Activated CD8-positive, alpha-beta memory T cell treated with anti-CD3 and anti-CD28 coated beads, Interleukin-2, amount 50 U/mL, for 24 hours (primary cell): Measurements from ENCODE around the gene HSPB8.

Source experiments
- DNase-seq: peaks from one replicate; pipeline ENCODE4 v3.0.0-alpha.2; 2020; ENCODE audit errors: extremely low read depth

HSPB8 gene

DNA sequence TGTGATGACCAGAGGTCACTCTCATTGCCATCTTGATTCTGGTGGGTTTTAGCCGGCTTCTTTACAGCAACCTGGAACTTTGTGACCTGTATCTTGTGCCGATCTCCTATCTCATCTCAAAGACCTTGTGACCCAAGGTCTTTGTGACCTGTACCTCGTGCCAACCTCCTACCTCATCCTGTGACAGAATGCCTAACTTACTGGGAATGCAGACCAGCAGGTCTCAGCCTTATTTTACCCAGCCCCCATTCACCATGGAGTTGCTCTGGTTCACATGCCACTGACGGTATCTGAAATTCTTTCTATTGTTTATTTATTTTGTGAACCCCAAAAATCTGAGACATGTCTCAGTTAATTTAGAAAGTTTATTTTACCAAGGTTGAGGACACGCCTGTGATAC, 7.4 kb upstream of the HSPB8 start:
- DNase-seq: no peak

DNA sequence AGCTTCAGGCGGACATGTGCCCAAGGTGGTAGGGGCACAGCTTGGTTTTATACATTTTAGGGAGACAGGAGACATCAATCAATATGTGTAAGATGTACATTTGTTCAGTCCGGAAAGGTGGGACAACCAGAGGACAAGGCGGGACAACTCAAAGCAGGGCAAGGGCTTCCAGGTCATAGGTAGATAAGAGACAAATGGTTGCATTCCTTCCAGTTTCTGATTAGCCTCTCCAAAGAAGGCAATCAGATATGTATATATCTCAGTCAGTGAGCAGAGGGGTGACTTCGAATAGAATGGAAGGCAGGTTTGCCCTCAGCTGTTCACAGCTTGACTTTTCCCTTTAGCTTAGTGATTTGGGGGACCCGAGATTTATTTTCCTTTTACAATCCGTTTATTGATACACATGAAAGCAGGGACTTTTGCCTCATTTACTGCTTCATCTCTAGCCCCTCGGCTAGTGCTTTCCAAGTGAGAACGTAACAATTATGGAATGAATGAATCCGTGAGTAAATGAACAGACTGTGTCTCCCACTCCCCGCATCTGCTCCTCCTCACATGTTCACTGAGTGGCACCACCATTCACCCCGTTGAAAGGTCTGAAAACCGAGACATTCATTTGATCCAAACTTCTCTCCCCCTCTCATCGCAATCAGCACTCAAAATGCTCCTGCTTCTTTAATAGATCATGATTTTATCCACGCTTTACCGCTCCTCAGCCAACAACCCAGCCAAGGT, 6.9 kb upstream of the HSPB8 start:
- DNase-seq: no peak

DNA sequence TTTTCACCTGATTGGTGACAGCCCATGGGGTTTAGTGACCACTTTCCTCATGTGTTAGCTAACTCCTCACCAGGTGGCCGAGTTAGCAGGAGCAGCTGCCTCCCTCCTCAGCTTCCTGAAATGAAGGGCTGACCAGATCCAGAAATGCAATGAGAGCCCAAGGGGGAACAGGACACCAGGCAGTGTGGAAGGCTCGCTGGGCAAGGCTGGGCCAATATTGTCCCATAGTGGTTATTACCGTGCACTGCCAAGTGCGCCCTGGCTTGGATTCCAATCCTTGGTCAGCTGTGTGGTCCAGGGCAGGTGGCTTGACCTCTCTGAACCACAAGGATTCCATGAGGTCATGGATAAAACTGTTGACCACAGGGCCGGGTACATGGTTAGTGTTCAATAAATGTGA, 3.6 kb upstream of the HSPB8 start:
- DNase-seq: no peak

DNA sequence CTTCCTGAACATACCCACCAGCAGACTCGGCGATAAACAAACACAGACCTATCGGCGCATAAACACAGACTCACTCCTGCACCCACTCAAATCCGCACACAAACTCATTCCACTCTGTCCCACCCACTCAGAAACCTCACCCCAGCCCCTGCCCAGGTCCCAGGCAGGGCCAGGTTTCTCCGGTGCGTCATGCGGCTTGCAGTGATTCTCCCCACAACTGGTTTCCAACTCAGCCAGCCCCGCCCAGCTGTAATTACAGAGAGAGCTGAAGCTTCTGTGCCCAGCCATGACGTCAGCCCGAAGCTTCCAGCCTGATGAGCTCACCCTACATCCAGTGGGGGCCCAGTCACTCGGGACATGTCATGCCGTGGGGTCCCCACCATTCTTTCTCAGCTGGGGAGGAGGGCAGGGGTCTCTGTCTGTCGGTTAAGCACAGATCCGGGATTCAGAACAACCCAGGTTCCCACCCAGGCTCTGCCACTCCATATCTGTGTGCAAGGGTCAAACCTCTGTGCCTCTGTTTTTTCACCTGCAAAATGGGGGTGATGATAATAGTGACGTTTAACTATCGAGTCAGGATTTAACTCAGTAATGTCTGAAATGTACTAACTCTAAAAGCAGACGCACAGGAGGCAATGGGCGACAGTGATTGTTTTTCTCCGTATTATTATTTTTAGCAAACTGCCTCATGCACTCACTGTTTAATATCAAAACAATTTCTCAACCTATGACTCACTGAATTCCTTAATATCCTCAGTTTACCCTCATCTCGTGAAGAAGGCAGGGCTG, 2.3 kb upstream of the HSPB8 start:
- DNase-seq: no peak

DNA sequence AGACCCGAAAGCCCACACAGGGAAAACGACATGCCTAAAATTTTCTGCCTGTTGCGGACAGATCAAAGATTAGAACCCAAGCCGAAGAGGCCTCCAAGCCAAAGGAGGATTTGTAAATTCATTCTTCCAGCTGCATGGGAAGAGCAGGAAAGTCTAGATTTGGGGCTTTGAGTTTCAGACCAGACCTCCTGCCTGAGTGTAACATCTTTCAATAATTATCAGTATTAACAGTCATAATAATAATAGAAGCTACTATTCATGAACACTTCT, 1.7 kb upstream of the HSPB8 start:
- no peak for DNase-seq

DNA sequence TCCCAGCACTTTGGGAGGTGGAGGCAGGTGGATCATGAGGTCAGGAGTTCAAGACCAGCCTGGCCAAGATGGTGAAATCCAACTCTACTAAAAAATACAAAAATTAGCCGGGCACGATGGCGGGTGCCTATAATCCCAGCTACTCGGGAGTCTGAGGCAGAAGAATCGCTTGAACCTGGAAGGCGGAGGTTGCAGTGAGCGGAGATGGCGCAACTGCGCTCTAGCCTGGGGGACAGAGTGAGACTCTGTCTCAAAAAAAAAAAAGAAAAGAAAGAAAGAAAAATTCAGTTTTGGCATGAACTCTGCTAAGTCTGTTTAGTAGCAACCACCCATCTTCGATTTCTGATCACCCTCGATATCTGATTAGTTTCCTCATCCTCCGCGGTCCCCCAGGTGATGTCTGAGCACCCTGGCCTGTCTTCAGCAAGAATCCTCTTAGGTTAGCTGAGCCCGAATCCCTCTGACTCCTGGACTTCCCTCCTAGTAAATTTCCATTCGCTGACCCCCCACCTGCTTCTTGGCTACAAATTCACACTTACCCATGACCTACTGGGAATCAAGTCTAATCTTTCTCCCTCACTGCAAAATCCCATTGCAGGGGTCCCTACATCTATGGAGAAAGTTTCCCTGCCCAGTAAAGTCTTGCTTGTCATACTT, 879 bp upstream of the HSPB8 start:
- no peak for DNase-seq

DNA sequence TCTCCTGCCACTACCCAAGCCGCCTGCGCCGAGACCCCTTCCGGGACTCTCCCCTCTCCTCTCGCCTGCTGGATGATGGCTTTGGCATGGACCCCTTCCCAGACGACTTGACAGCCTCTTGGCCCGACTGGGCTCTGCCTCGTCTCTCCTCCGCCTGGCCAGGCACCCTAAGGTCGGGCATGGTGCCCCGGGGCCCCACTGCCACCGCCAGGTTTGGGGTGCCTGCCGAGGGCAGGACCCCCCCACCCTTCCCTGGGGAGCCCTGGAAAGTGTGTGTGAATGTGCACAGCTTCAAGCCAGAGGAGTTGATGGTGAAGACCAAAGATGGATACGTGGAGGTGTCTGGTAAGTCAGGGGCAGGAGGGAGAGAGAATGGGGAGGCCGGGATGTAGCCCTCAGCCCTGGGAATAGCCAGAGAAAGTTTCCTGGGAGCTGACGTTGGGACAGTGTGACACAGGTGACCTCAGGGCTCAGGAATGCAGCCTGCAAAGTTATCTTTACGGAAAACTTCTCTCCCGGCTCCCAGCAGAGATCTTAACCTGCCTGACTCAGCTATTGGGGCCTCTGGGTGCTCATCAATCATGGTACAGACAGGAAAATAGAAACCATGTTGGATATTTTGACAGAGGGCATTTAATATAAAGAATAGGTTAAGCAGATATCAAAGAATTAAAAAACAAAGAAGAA, 747 bp downstream of the HSPB8 start:
- no peak for DNase-seq

DNA sequence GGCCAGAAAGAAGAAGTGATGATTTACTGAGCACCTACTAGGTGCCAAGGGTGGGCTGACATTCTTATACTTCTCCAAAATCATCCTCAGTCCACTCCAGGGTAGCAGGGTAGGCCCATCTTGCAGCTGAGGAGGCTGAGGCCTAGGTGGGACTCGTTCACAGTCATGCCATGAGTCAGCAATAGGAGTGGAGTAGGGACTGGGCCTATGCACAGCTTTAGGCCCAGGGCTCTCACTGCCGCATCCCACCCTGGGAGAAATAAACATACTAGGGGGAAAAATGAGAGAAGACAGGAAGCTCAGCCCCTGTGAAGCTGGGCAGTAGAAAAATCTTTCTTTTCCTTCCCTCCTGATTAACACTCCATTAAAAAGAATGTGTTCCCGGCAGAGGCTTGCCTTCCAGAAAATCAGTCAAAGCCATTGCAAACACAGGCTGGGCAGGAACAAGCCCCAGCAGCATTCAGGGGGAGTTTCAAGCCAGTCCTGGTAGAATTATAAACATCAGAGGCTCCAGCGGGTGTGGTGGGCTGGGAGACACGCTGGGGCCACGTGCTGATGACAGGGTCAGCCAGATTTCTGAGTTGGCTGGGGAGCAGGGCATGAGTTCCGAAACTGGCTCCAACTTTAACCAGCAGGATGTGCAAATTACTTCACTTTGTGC, 1.8 kb downstream of the HSPB8 start:
- no peak for DNase-seq

DNA sequence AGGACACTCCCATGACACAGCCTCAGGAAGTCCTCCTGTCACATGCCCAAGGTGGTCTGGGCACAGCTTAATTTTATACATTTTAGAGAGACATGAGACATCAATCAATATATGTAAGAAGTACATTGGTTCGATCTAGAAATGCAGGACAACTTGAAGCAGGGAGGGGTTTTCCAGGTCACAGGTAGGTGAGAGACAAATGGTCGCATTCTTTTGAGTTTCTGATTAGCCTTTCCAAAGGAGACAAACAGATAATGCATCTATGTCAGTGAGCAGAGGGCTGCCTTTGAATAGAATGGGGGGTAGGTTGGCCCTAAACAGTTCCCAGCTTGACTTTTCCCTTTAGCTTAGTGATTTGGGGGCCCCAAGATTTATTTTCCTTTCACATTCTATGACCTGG, 2.5 kb downstream of the HSPB8 start:
- no peak for DNase-seq

DNA sequence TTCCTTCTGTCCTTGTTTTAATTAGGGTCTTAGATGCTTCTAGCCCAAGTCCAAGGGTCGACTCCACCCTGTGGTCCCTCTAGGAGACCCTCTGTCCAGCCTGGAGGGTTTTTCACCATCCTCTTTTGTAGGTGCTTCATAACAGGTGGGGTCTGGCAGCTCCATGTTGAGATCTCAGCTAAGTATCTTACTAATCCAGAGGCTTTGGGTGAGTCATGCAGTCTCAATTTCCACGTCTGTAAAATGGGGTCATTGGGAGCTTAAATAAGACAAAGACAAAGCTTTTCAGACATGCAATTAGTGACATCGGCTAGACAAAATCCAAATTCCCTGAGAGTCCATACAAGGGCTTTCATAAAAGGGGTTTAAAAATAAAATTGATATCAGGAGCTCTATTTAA, 3.2 kb downstream of the HSPB8 start:
- DNase-seq: no peak

DNA sequence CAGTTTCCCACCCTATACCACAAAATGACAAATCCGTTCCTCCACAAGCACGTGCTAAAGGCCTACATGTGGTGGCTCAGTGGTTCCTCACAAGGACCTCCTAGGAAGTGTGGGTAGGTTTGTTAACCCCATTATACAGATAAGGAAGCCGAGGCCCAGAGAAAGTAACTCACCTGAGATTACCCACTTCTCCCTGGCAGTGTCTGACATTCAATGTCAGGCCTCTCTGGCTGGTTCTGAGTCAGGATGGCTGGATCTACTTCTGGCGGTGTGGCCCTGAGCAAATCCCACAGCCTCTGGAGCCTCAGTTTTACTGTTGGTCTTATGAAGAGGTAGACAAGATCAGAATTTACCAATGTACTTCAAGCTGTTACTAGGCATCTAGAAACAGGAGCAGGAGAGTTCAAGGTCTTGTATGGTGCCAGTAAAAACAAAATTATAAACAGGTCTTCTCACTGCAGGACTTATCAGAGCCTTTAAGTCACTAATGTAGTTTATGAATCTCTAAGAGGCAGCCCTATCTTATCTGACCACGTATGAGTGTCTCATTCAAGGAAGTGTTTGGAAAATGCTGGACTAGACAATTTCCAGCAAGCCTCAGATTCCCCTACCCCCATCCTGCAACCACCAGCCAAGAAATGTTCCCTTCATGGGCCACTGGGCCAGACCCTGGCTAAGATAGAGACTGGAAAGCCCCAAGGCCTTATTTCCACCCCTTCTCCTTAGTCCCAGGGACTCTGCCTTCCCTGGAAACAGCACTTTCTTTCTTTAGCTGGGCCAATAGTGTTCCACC, 4.2 kb downstream of the HSPB8 start:
- DNase-seq: no peak

DNA sequence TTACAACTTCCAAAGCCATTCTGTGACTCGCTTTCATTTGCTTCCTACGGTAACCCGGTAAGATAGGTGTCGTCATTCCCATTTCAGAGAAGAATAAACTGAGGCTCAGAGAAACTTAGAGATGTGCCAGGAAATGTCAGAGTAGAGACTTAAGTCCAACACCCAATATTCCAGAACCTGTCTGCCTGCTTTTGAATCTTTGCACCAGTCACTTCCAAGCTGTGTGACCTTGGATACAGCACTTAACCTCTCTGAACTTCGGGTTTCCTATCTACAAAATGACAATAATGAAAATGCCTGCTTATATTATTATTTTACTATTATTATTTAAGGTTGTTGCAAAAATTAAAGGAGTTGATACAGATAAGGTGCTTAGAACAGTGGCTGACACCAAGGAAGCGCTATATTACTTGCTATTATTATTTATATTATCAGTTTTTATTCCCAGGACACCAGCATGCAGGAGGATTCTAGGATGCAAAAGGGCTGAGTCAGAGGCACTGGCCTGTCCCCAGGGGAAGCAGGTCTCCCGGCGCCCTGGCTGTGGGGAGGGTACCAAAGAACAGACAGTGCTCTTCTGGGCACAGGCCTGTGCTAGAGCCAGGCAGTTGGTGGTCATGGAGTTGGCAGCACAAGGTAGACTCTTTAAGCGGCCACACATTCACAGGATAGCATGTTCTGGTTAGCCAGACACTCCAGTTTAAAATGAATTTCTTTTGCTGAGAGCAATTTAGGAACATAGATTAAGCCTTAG, 5.4 kb downstream of the HSPB8 start:
- no peak for DNase-seq

DNA sequence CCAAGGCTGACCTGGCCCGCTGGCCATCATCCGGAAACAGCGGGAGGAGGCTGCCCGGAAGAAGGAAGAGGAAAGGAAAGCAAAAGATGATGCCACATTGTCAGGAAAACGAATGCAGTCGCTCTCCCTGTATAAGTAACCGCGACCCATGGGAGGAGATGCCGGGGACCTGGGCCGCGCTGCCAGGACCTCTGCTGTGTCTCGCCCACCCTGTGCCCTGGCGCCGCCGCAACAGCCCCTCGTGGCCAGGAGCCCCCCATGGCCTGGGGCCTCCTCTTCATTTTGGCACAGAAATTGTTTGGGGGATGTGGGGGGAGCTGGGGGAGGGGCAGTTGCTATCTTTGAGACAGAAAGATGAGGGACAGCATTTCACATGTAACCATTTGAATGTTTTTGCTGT, 16.5 kb downstream of the HSPB8 start:
- no peak for DNase-seq

DNA sequence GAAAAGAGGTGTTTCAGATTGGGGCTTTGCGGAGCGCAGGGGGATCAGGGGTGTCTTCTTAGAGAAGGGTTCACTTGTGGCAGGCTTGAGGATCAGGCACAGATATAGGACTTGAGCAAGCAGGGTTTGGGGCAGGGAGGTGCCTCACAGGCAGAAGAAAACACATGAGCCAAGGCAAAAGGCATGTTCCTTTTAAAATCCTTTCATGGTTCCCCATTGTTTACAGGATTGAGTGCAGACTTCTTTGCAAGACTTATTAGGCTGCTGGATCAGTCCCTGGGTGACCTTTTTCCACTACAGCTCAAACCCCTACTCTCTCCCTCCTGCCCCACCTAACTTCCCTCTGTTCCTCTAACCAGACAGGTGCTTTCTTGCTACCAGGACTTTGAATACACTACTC, 19.7 kb downstream of the HSPB8 start:
- no peak for DNase-seq

DNA sequence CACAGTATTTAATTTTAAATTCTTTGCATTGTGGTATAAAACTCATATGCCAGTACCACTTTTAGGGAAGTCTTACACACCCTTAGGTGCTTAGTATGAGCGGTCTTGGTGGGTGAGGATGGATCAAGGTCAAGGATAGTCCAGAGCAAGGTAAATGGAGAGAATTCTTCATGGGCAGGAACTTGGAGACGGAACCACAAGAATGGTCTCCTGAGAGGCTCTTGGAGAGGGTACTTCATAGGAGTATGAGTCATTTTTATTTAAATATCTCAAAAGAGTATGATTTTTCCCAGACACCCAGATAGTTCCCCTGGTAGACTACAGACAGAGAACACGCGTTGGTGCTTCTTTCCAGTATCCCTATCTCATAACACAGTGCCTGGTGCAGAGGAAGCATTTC, 21.9 kb downstream of the HSPB8 start:
- no peak for DNase-seq

DNA sequence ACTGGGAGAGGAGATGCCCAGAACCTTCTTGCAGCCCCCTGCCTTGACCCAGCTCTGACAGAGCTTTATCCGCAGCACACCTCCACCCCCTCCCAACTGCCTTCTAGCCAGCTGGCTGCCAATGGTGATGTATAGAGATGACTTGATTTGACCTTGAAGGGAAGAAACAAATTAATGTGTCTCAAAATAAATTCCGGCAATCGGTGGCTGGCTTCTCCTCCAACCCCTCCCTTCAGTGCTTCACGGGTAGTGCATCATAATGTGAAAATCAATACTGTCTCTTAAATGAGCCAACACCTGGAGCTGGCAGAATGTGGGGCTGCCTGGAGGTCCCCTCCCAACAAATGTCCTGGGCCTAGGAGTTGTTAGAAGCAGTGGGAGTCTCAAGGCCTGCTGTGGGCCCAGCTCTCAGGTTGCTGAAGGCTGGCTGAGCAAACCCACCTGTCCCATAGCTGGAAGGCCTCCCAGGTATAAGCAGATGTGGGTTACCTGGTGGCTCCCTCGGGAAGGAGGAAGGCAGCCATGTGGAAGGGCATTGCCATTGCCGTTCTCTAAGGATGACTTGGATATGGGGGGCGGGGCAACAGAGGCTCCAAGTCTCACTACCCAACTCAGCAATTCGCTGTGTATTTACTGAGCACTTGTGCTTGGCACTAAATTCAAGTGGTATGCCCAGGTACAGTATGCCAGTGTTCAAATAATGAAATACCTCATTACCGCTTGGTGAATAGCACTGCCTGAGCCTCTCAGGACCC, 23.2 kb downstream of the HSPB8 start:
- no peak for DNase-seq

DNA sequence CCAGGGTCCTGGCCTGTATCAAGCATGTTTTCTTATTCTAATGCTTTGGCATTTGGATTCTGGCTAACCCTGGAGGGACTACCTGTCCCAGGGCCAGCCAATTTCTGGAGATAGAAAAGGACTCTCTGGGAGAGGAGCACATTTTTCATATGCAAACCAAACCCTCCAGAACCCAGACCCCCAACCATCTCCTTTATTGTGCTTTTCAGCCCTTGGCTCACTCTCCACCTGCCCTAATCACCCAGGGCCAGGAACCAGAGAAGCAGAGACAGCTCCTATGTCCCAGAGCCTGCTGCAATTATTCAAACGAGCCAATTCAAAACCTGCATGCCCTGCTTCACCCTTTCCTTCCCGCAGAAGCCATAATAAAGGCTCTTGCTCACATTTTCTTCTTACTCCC, 23.8 kb downstream of the HSPB8 start:
- DNase-seq: no peak

DNA sequence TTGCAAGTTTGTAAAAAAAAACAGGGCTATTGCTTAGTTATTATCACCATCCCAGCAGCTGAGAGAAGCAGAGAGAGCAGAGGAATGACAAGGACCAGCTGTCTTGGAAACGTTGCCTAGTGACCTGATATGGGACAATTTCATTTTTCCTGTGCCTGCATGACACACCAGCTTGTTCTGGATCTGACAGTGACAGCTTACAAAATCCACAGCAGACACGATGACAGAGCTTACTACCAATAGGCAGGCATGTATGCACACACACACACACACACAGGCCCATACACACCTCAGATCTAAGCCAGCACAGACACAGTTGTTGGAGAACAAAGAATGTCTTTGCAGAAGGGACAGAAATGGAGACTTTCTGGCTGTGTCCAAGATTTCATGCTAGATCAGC, 25.4 kb downstream of the HSPB8 start:
- DNase-seq: no peak

DNA sequence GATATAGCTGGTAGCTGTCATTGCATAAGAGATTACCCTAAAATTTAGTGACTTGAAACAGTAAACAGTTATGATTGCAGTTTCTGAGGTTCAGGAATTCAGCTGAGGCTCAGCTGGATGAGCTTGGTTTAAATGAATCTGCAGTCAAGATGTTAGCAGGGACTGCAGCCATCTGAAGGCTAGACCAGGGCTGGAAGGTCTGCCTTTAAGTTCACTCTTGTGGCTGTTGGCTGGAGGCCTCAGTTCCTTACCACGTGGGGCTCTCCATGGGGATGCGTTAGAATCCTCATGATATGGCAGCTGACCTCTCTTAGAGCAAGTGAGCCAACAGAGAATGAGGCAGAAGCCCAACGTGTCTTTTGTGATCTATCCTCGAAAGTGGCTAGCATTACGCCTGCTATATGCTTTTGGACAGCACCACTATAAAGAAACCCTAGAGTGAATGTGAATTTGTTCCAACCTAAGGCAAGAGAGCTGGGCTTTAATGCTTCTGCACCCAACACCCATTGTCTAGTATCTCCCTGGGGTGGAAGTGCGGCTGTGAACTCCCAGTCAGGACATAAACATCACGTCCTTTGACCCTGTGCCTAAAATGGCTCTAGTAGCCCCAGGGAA, 26.0 kb downstream of the HSPB8 start:
- no peak for DNase-seq
